OCI-LY1 (cell line): ENCODE results near the gene ZBTB21.

Source experiments
- CTCF ChIP-seq: fragments of 200-600 bp; sonication (generic), shearing (Covaris generic); IDR thresholded peaks from 2 replicates; pipeline ENCODE4 v1.5.1; 2017; ENCODE audit warnings: mild to moderate bottlenecking, antibody characterized with exemption, low read length, moderate library complexity, mixed read lengths
- EZH2 ChIP-seq: fragments of 200-600 bp; sonication (generic), shearing (Covaris generic); IDR thresholded peaks from 2 replicates; pipeline ENCODE4 v1.8.0; 2017; ENCODE audit warnings: borderline replicate concordance, mixed run types, mild to moderate bottlenecking, antibody characterized with exemption, low read length, moderate library complexity, mixed read lengths

GRCh38 chr21:41943851-41944250, 66.3 kb downstream of the ZBTB21 start:
- no peak for TF ChIP-seq EZH2
- no peak for TF ChIP-seq CTCF
